Measurements from ENCODE around the gene CST9.

DNA sequence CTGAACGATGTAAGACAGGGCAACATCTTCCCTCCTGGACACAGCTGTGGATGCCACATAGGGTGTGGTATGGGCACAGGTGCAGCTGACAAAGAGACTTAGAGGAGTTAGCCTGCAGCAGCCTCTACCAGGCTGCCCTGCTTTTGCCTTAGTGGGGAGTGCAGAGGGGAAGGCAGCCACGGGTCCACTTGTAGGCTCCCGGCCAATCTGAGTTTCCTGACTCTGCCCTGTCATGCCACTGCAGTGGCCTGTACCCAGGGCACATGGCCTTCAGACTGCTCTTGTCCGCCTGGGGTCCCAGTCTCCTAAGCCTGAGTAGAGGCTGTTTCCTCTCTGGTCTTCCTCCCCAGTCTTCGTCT is 20.3 kb downstream of the CST9 start:
- no peak for TF ChIP-seq CTCF (IDR thresholded peaks at IDR 0.05 in 4 of 5, conservative IDR thresholded peaks at IDR 0.05 in 1 of 5)
- TF ChIP-seq POLR2A (IDR thresholded peaks at IDR 0.05), result no peak

Data from gastrocnemius medialis (tissue), 4 donors.